ENCODE data around the gene TOMM34. TPM values are rescaled to one million over a fixed set of nuclear protein-coding genes. Genes with fewer than 3 reads are reported as not detected.

The TOMM34 gene
- total and polyA plus RNA-seq, 2 of the 13 experiments (the other 11 are each of a cell fraction or from before 2014, with no cell fraction given), result 36.2 to 52.0 TPM

GRCh38 chr20:44896583-44896982 lies 63.6 kb downstream of the TOMM34 start (continued):
- peak; percentile 63; the same call in 1 of the 2 replicates for TF ChIP-seq AHDC1 (CRISPR knock-in tag; IDR thresholded peaks at IDR 0.05; ENCODE audit: borderline replicate concordance)
- peak; percentile 76; the same call in 1 of the 2 replicates for TF ChIP-seq HMGXB3 (CRISPR knock-in tag; IDR thresholded peaks at IDR 0.05; ENCODE audit: borderline replicate concordance)
- TF ChIP-seq KMT2A (CRISPR knock-in tag; IDR thresholded peaks at IDR 0.05), result no peak; the same call in 1 of the 2 replicates
- no peak for TF ChIP-seq PRDM4 (CRISPR knock-in tag; IDR thresholded peaks at IDR 0.05; ENCODE audit: borderline replicate concordance)
- no peak for TF ChIP-seq ZEB1 (IDR thresholded peaks at IDR 0.05; ENCODE audit: insufficient replicate concordance, low read depth)
- TF ChIP-seq PLRG1 (conservative IDR thresholded peaks at IDR 0.05), result no peak
- TF ChIP-seq TBP (CRISPR knock-in tag; IDR thresholded peaks at IDR 0.05), result no peak
- TF ChIP-seq ZBTB7A (CRISPR knock-in tag; IDR thresholded peaks at IDR 0.05), result no peak
- TF ChIP-seq PRDM10 (CRISPR knock-in tag; IDR thresholded peaks at IDR 0.05; ENCODE audit: low read depth), result no peak
- TF ChIP-seq ZFAT (CRISPR knock-in tag; conservative IDR thresholded peaks at IDR 0.05), result no peak
